Measurements from ENCODE around the gene MAP2K2.
"Not testable (repeated sequence)": the region's sequence is repeated elsewhere in the genome, so short reads cannot be mapped to it uniquely, and the experiment has no call there.

Gene MAP2K2

GRCh38 chr19:4123615-4124568 is at the start of gene MAP2K2:
TSS of gene MAP2K2 (minus strand) at chr19:4124122. CDS start at chr19:4123875, 247 bp downstream.
- H3K4me3 ChIP-seq (ENCODE audit: low read depth, low read length) = peak within 1 kb of the TSS; percentile 88
- no peak for TF ChIP-seq CTCF (IDR thresholded peaks at IDR 0.05; ENCODE audit: insufficient read depth, low read length, missing control alignments)
- ChIA-PET CTCF (interaction anchor here (1.0 kb wide), 1 partner anchor 16 kb away, joined by 8 read pairs; no protein-coding TSS in a partner anchor), POLR2A (no interaction called here)
- DNase-seq (ENCODE audit: low read depth, low spot score) = peak; percentile 19

GRCh38 chr19:4172861-4173473 is 49.0 kb upstream of the MAP2K2 start:
- no peak overlapping the region for H3K4me3 ChIP-seq (ENCODE audit: low read depth, low read length)
- DNase-seq (ENCODE audit: low read depth, low spot score) = no peak
- ChIA-PET POLR2A (no interaction called here), CTCF (interaction anchor here (0.6 to 1.5 kb wide), 2 partner anchors 13 to 32 kb away, joined by 3 read pairs; no protein-coding TSS in a partner anchor)
- no peak for TF ChIP-seq CTCF (IDR thresholded peaks at IDR 0.05; ENCODE audit: insufficient read depth, low read length, missing control alignments)

GRCh38 chr19:4171676-4172075 is 47.8 kb upstream of the MAP2K2 start:
- POLR2A ChIA-PET = no interaction called here

GRCh38 chr19:4164262-4164661 is 40.3 kb upstream of the MAP2K2 start:
- POLR2A ChIA-PET = no interaction called here
- CTCF ChIA-PET = interaction anchor here (1.0 to 2.2 kb wide), 2 partner anchors 24 to 25 kb away, joined by 3 to 6 read pairs; no protein-coding TSS in a partner anchor
- no peak for TF ChIP-seq CTCF (IDR thresholded peaks at IDR 0.05; ENCODE audit: insufficient read depth, low read length, missing control alignments)
- H3K4me3 ChIP-seq (ENCODE audit: low read depth, low read length) = no peak overlapping the region
- no peak for DNase-seq (ENCODE audit: low read depth, low spot score)

More at GRCh38 chr19:4171676-4172075, 47.8 kb upstream of the MAP2K2 start:
- no peak overlapping the region for H3K4me3 ChIP-seq (ENCODE audit: low read depth, low read length)
- CTCF ChIA-PET = interaction anchor here (1.2 kb wide), 1 partner anchor 31 kb away, joined by 3 read pairs; no protein-coding TSS in a partner anchor
- no peak for TF ChIP-seq CTCF (IDR thresholded peaks at IDR 0.05; ENCODE audit: insufficient read depth, low read length, missing control alignments)
- DNase-seq (ENCODE audit: low read depth, low spot score) = no peak

GRCh38 chr19:4161415-4162077 is 37.6 kb upstream of the MAP2K2 start:
- H3K4me3 ChIP-seq (ENCODE audit: low read depth, low read length) = no peak overlapping the region
- ChIA-PET POLR2A (no interaction called here), CTCF (interaction anchor here (2.5 kb wide), 1 partner anchor 22 kb away, joined by 14 read pairs; no protein-coding TSS in a partner anchor)
- no peak for DNase-seq (ENCODE audit: low read depth, low spot score)
- no peak for TF ChIP-seq CTCF (IDR thresholded peaks at IDR 0.05; ENCODE audit: insufficient read depth, low read length, missing control alignments)

GRCh38 chr19:4157971-4158370 is 34.0 kb upstream of the MAP2K2 start:
- CTCF ChIA-PET = interaction anchor here (1.1 to 2.9 kb wide), 2 partner anchors 9 to 18 kb away, joined by 3 to 13 read pairs; no protein-coding TSS in a partner anchor
- H3K4me3 ChIP-seq (ENCODE audit: low read depth, low read length); DNase-seq (ENCODE audit: low read depth, low spot score); POLR2A ChIA-PET: not testable (repeated sequence)
